ENCODE measurements around the gene SPATA46.

GRCh38 chr1:162364498-162364897 lies 12.2 kb downstream of the SPATA46 start:
- TF ChIP-seq UBTF (IDR thresholded peaks at IDR 0.05; ENCODE audit: borderline replicate concordance in 1 of 2, low read depth in 2 of 2, low read length in 2 of 2) (no peak), ZNF274 (IDR thresholded peaks at IDR 0.05; ENCODE audit: borderline replicate concordance, low read depth, low read length) (no peak), GABPA (tag; conservative IDR thresholded peaks at IDR 0.05; ENCODE audit: low read depth) (no peak), U2AF2 (optimal IDR thresholded peaks at IDR 0.05; ENCODE audit: low read depth, low read length) (no peak), EP300 (IDR thresholded peaks at IDR 0.05; ENCODE audit: low read length) (no peak), NR1H2 (CRISPR knock-in tag; IDR thresholded peaks at IDR 0.05) (no peak), MLX (CRISPR knock-in tag; conservative IDR thresholded peaks at IDR 0.05) (no peak), CTCF (IDR thresholded peaks at IDR 0.05 in 2 of 3, conservative IDR thresholded peaks at IDR 0.05 in 1 of 3; ENCODE audit: insufficient read depth in 2 of 3, low read depth in 1 of 3, low read length in 3 of 3) (no peak), SAFB2 (IDR thresholded peaks at IDR 0.05; ENCODE audit: borderline replicate concordance, low read depth, low read length, severe bottlenecking) (no peak), SETDB1 (IDR thresholded peaks at IDR 0.05; ENCODE audit: low read length) (no peak), KLF16 (IDR thresholded peaks at IDR 0.05) (no peak), CHD4 (IDR thresholded peaks at IDR 0.05; ENCODE audit: insufficient read depth, insufficient replicate concordance, low read depth, low read length, poor library complexity, severe bottlenecking) (no peak), RNF2 (IDR thresholded peaks at IDR 0.05) (no peak), TEAD2 (tag; IDR thresholded peaks at IDR 0.05) (no peak)
